G401 (cell line): ENCODE measurements around the gene PRKAR2A. TPM values are rescaled to one million over a fixed set of nuclear protein-coding genes. Genes with fewer than 3 reads are reported as not detected.
"Not testable (repeated sequence)": the region's sequence is repeated elsewhere in the genome, so short reads cannot be mapped to it uniquely, and the experiment has no call there.

Experiments
- DNase-seq: peaks from one replicate; pipeline ENCODE4 v3.0.0-alpha.2; 2015; ENCODE audit warnings: low spot score
- in situ Hi-C: cut with HindIII; loops from 2 replicates; pipeline ENCODE4 v1.10.0; 2016; ENCODE audit warnings: low sequenced_read_pairs, mixed read lengths
- total RNA-seq: library from RNA; depleted of rRNA; stranded (reverse); fragments of >200 nt; shearing (Covaris generic); gene quantifications from 2 replicates; pipeline ENCODE4 v1.2.3, GENCODE V29; 2014

PRKAR2A gene
- total RNA-seq, 1 experiment from 2014 or later = 16.7 TPM

DNA sequence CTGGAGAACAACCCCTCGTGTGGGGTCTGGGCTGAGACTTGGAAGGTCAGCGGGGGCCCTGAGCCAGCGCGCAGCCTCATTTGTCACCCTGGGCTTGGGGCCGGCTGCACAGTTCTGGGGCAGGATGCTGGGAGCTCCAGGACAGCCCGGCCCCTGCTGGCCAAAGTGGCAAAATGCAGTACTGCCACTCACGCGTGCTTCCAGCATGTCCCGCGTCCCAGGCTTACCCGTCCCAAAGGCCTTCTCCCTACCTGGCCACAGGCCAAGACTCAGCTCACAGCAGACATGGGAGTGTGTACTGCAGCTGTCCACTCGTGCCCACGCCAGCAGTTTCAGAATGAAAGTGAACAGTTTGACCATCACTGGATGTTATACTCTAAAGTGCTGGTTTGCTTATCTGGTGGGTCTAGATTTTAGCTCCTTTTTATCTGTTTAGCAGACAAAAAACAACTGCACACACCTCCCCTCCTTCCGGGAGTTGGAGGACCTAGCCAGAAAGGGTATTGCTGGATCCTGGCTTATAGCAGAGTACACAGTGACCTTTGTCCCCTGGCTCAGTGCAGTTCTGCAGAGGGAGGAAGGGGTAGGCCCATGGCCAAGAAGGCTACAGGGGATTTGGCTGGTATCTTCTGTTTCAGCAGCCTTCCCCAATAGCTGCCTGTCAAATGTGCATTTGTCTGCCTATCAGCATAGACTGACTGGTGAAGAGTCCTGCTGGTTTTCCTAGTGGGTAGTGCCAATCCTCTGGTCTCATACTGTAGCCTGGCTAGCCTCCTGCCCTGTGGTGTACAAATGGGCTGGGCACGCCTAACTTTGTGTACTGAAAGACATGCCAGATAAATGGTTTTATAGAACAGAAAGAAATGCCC is 107.5 kb downstream of the PRKAR2A start:
- peak; percentile 90 for DNase-seq

GRCh38 chr3:48739617-48739954 is 108.1 kb downstream of the PRKAR2A start:
- in situ Hi-C loops = no loop called here
- no peak for DNase-seq

More for the DNA sequence above, 107.5 kb downstream of the PRKAR2A start:
- in situ Hi-C loops = no loop called here

GRCh38 chr3:48738926-48739616 is 108.6 kb downstream of the PRKAR2A start:
- in situ Hi-C loops = no loop called here
- DNase-seq = no peak

GRCh38 chr3:48738144-48738536 is 109.5 kb downstream of the PRKAR2A start:
- DNase-seq = no peak
- in situ Hi-C loops = no loop called here

DNA sequence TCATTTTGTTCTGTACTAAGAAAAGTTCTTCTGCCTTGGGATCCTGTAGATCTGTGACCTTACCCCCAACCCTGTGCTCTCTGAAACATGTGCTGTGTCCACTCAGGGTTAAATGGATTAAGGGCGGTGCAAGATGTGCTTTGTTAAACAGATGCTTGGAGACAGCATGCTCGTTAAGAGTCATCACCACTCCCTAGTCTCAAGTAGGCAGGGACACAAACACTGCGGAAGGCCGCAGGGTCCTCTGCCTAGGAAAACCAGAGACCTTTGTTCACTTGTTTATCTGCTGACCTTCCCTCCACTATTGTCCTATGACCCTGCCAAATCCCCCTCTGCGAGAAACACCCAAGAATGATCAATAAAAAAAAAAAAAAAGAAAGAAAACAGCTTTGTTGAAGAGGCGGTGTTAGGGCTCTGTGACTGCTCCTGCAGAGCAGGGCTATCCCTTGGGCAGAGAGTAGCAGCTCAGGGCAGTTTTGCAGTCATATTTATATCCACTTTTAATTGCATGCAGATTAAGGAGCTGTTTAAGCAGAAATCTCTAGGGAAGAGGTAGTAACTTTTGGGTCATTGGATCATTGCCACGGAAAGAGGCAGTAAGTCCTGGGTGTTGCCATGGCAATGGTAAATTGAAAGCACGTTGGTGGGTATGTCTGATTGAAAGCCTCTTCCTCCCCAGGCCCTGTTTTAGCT is 112.5 kb downstream of the PRKAR2A start:
- in situ Hi-C loops, DNase-seq: not testable (repeated sequence)

GRCh38 chr3:48734541-48734940 is 113.1 kb downstream of the PRKAR2A start:
- in situ Hi-C loops = not testable (repeated sequence)

GRCh38 chr3:48733752-48734518 is 113.7 kb downstream of the PRKAR2A start:
- DNase-seq, in situ Hi-C loops: not testable (repeated sequence)

More at GRCh38 chr3:48734541-48734940, 113.1 kb downstream of the PRKAR2A start:
- not testable (repeated sequence) for DNase-seq

- DNase-seq = peak; percentile 92
- in situ Hi-C loops = no loop called here
These were observed 120.2 kb downstream of the PRKAR2A start for GRCh38 chr3:48727511-48727910.

GRCh38 chr3:48725185-48725855 is 122.4 kb downstream of the PRKAR2A start:
- DNase-seq, in situ Hi-C loops: not testable (repeated sequence)

DNA sequence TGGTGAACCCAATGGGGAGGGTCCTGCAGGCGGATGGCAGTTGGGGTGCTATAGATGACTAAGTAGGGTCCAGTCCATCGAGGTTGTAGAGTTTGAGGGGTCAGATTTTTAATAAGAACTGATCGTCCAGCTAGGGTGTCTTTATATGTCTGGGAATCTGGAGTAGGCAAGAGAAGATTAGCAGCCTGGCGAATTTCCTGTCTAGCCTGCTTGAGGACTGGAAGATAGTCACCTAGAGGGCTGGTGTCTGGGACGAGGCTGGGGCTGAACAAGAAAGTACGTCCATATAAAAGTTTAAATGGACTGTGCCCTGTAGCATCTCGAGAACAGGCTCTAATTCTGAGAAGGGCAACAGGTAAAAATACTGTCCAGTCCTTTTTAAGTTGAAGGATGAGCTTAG is 123.9 kb downstream of the PRKAR2A start:
- no peak for DNase-seq
- in situ Hi-C loops = no loop called here

DNA sequence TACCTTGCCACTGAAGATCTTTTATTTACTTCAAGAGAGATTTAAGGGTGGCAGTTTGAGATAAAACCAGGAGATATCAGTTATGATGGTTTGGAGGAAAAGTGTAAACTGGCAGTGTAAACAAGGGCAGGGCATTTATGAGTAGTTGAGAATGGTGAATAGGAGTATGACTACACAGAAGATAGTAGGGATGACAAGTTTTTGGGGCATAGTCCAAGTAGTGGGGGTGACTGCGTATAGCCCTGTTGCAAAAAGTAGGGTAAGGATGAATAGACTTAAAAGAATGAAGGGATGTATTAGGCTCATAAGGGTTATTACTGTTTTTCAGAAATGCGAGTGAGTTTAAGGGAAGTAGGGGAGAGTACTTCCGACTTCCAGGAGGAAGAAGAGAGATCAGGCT is 124.4 kb downstream of the PRKAR2A start:
- DNase-seq, in situ Hi-C loops: not testable (repeated sequence)

- DNase-seq = peak; percentile 99
- in situ Hi-C loops = no loop called here
These were observed 130.5 kb downstream of the PRKAR2A start, which contains the start of gene IP6K2 for GRCh38 chr3:48716982-48717746. TSS of gene IP6K2 (minus strand) at chr3:48717221. CDS start at chr3:48695291, 21,930 bp downstream.

- no peak for DNase-seq
- in situ Hi-C loops = no loop called here
These were observed 131.1 kb downstream of the PRKAR2A start for GRCh38 chr3:48716508-48716981.

- in situ Hi-C loops = no loop called here
- DNase-seq = peak; percentile 100
These were observed 132.4 kb downstream of the PRKAR2A start for GRCh38 chr3:48715174-48715800.

DNA sequence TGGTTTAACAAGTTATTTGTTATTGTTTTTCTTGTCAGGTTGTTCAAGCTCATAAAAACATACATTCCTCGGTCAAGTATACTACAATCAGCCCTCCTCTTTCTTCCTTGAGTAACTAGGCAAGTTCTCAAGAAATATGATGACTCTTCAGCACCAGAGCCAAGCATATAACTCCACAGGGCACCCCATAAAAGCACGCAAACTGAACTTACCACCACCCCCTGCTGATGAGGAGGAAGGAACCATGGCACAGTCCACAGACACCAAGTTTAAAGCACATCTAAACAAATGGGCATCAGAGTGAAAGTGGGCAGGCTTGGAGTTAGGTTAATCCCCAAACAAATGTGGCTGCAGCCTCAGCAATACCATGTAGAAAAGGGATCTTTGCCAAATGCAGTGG is 135.9 kb downstream of the PRKAR2A start:
- in situ Hi-C loops = no loop called here
- DNase-seq = no peak

DNA sequence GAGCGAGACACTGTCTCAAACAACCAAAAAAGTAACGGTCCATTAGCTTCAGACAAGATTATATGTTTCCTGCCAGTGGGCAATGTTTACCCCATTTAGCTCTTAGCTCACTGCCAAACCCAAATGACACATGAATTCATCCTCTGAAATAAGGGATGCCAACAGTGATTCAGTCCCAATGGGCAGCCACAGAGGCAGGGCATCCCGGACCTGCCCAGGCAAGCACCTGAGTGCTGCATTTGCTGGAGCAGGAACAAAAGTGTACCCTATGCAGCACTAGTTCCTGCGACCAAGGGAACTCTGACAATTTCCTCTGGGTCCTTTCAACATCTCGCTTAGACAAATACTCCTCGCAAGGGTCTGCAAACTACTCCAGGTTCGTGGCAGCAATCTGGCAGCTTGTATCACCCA is 138.6 kb downstream of the PRKAR2A start:
- peak; percentile 34 for DNase-seq
- in situ Hi-C loops = no loop called here

GRCh38 chr3:48708481-48708889 is 139.2 kb downstream of the PRKAR2A start:
- DNase-seq = no peak
- in situ Hi-C loops = no loop called here
